GM21447 (cell line): ENCODE measurements around the gene QRICH2.
"Not testable (repeated sequence)": the region's sequence is repeated elsewhere in the genome, so short reads cannot be mapped to it uniquely, and the experiment has no call there.

Source experiments
- ATAC-seq: cut with Tn5 transposase; IDR thresholded peaks from one replicate; pipeline ENCODE4 v1.9.1; 2021; ENCODE audit not compliant: unreplicated experiment

Gene QRICH2

DNA sequence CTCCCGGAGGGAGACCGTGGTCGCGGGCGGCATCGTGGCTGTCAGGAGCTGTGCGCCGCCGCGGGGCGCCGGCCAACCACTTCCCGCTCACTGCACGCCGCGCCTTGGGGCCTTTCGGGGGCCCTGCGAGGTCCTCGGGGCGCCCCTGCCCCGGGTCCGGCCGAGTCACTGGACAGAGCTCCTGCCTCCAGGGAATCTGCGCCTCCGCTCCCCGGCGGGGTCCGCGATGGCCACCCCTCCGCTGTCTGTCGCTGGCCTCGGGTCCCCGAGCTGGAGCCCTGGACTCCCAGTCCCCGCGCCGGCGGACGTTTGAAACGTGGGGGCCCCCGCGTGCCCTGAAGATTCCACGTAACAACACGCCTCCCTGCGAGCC, at the start of gene QRICH2:
Gene QRICH2, minus strand, starts transcription at position 311 of the 373 bp plus-strand sequence. Its CDS starts 278 bp downstream, at position 33.
- no peak for ATAC-seq

DNA sequence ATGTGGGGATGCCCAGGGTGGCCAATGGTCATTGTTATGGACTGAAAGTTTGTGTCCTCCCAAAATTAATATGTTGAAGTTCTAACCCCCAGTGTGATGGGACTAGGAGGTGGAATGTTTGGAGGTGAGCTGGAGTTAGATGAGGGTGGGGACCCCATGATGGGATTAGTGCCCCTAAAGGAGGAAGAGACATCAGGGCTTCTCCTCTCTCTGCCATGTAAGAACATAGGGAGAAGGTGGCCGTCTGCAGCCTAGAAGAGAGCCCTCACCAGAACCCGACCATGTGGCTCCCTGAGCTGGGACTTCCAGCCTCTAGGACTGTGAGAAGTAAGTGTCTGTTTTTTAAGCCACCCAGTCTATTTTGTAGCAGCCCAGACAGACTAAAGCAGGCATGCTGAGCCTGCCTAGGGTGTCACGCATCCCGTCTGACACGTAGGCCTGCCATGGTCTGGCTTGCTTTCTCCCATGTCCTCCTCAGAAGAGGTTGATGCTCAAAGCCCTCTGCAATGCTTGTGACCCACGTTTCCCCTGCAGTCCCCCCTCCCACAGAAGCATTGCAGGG, 49.6 kb upstream of the QRICH2 start:
- ATAC-seq = no peak

GRCh38 chr17:76356803-76357456, 48.9 kb upstream of the QRICH2 start:
- ATAC-seq = no peak

DNA sequence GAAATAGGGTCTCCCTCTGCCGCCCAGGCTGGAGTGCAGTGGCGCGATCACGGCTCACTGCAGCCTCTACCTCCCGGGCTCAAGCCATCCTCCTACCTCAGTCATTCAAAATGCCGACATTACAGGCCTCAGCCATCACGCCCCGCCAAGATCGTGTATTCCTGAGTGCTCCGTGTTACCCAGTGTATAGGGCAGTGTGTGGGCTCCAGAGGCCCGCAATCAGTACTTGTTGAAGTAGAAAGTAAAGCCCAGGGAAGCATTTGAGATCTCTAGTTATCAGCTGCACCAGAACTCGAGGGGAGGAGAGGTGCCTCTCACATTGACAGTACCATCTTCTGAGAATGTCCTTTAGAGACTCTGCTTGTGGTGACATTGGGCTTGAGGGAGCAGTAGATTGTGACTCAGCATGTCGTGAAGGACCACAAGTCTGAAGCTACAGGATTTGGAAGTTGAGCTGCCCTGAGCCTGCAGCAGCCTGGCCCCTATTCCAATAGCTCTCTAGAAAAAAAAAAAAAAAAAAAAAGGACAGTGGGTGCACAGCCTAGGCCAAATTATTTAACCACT, 46.8 kb upstream of the QRICH2 start:
- ATAC-seq = no peak

DNA sequence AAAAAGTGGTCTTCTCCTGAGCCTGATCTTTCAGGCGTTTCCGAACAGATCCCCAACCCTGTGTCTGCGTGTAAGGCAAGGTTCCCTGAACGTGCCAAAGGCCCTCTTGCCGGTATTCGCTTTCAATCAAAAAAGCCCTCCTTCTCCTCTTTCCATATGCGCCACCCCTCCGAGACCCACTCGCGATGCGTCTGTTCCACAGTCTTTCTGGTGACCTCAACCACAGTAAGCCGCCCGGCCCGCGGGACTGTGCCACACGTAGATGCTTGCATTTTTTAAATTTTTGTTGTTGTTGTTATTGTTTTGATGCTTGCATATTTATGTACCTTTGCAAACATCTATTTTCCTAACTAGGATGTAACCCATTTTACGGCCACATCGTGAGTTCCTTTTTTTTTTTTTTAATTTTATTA, 46.2 kb upstream of the QRICH2 start:
- ATAC-seq = no peak

- peak; percentile 79 for ATAC-seq
These were observed 45.7 kb upstream of the QRICH2 start, which contains the start of gene PRPSAP1 for GRCh38 chr17:76353599-76354316. TSS of gene PRPSAP1 (minus strand) at chr17:76353916. CDS start at chr17:76353703, 213 bp downstream.

GRCh38 chr17:76353004-76353598, 45.0 kb upstream of the QRICH2 start:
- peak; percentile 29 for ATAC-seq

- no peak for ATAC-seq
These were observed 43.5 kb upstream of the QRICH2 start for GRCh38 chr17:76351526-76352071.

GRCh38 chr17:76350463-76350862, 42.4 kb upstream of the QRICH2 start:
- ATAC-seq = no peak

- ATAC-seq = not testable (repeated sequence)
These were observed 38.9 kb upstream of the QRICH2 start for GRCh38 chr17:76346936-76347335.

GRCh38 chr17:76345377-76345974, 37.4 kb upstream of the QRICH2 start:
- no peak for ATAC-seq

DNA sequence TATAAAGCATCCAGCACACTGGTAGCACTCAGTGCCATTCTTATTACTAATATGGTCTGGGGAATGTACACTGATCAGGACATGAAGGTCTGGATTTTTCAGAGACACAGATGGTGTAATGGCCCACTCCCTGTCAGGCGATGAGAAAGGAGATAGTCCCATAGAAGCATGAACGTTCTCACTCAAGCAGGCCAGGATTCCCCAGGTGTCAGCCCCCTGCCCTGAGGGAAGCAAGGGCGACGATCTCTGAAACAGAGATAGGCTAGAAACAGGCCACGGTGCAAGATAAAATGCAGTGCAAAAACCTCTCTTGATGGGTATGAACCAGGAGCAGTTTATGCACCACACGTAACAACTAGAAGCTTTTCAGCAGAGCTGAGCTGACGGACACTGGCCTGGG, 35.0 kb upstream of the QRICH2 start:
- no peak for ATAC-seq

DNA sequence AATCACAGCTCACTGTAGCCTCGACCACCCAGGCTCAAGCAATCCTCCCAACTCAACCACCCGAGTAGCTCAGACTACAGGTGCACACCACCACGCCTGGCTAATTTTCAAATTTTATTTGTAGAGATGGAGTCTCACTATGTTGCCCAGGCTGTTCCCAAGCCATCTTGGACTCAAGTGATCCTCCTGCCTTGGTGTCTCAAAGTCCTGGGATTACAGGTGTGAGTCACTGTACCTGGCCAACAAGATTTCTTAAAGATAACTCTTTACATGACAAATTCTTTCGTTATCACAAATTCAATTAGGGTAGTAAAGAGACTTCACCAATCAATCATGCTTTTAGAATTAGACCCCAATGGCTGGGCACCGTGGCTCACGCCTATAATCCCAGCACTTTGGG, 33.2 kb upstream of the QRICH2 start:
- no peak for ATAC-seq

GRCh38 chr17:76337413-76337777, 29.3 kb upstream of the QRICH2 start:
- ATAC-seq = no peak

DNA sequence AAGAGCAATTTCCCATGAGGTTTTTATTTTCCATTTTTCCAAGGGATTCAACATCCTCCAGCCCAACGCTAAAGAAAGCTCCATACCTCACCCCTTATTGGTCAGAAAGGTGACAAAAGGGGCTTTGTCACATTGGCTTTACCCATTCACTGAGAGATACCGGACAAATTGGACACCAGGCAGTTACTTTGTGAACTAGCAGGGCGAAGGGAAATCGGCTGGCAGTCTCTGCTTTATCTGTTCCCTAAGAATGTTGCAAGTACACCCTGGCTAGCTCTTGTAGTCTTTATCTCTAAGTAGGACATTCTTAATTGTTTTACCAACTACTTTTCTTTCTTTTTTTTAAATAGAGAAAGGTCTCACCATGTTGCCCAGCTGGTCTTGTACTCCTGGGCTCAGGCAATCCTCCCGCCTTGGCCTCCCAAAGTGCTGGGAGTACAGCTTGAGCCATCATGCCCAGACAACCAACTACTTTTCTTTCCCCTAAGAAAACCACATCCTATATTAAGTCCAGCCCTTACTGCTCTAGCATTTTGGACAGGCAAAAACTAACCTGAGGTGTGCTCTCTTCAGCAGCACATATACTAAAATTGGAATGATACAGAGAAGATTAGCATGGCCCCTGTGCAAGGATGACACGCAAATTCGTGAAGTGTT, 28.8 kb upstream of the QRICH2 start:
- ATAC-seq = no peak

DNA sequence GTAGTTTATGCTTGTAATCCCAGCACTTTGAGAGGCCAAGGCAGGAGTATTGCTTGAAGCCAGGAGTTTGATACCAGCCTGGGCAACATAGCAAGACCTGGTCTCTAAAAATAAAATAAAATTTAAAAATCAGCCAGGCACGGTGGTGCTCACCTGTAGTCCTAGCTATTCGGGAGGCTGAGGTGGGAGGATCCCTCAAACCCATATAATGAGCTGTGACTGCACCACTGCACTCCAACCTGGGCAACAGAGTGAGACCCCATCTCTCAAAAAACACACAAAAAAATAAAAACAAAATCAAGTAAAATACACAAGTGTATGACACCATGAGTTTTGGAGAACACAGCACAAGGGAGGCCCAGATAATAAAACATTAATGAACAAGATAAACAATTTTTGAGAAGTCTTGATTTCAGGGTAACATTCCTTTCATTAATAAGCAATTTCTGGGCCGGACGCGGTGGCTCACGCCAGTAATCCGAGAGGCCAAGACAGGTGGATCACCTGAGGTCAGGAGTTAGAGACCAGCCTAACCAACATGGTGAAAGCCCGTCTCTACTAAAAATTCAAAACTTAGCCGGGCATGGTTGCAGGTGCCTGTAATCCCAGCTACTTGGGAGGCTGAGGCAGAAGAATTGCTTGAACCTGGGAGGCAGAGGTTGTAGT, 27.8 kb upstream of the QRICH2 start:
- ATAC-seq = no peak

DNA sequence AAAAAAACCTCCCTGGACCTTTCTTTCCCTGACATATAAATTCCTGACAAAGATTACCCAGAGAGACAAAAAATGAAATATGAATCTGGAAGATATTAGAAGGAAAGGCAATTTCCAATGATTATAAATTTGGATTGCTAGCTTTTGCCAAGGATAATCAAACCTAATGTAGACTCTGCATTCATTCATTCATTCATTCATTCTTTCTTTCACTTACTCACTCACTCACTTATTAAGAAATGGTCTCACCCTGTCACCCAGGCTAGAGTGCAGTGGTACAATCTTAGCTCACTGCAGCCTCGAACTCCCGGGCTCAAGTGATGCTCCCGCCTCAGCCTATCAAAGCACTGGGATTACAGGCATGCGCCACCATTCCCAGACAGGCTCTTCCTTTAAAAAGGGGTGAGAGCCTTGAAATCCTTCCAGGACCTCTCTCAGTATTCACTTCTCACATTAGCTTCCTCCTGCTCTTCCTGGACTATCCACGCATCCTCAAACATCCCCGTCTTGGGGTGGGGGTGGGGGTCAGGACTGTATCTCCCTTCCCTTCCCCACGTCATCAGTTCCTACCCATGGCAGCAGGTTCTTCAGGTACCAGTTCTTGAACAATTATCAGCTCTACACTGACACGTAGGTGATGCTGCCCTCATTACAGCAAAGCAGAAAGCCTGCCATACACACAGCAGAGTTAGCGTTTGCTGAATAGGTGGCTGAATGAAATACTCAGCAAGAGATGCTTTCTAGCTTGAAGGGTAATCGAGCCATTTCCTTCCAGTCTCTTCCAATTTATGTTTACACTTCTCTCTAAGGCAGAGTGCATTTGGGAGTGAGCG, 25.8 kb upstream of the QRICH2 start:
- ATAC-seq = no peak

DNA sequence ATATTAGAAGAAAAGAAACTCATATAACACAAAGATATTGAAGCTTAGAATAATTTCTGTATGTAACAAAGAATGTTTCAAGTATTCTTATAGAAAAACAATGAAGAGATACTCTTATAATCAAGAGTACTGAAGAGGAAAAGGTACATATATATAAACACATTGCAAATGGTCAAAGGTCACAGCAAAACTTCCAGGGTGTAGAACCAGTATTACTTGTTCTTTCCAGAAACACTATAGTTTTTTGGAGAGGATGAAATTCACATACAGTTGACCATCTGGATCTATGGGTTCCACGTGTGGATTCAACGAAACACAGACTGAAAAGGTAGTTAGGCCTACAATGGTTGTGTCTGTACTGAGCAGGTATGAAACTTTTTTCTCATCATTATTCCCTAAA, 23.0 kb upstream of the QRICH2 start:
- no peak for ATAC-seq

GRCh38 chr17:76329664-76330063, 21.6 kb upstream of the QRICH2 start:
- no peak for ATAC-seq
